Measurements from ENCODE around the gene C1orf159.
"Not testable (repeated sequence)": the region's sequence is repeated elsewhere in the genome, so short reads cannot be mapped to it uniquely, and the experiment has no call there.

C1orf159 gene

DNA sequence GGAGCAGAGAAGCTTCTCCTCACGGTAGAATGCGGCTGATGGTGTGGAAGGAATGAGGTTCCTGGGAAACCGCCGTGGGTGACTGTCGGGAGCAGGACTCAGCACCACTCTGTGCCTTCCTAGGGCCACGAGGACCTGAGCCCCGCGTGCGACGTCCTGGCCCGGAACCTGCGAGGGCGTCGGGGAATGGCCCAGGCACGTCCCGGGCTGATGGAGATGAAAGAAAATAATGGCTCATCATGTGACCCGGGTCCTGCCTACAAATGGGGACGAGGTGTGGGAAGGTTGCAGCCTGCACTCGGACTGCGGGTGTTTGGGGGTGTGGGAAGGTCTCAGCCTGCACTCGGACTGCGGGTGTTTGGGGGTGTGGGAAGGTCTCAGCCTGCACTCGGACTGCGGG is 32.7 kb upstream of the C1orf159 start:
- DNase-seq = no peak

DNA sequence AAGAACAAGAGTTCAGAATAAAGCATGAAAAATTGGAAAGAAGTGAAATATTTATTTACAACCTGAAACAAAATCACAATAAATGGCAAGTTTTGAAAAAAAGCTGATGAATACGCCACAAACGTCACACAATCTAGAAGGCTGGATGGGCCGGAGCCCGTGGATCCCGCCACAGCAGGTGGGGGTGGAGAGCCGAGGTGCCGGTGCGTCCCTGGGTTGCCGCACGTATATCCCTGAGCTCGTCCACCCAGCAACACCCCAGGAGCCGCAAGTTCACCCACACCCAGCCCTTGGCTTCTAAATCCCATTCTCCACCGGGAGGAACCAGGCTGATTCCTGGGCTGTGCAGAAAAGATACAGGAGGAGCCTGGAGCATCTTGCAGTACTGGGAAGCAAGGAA is 32.2 kb upstream of the C1orf159 start:
- DNase-seq = no peak

DNA sequence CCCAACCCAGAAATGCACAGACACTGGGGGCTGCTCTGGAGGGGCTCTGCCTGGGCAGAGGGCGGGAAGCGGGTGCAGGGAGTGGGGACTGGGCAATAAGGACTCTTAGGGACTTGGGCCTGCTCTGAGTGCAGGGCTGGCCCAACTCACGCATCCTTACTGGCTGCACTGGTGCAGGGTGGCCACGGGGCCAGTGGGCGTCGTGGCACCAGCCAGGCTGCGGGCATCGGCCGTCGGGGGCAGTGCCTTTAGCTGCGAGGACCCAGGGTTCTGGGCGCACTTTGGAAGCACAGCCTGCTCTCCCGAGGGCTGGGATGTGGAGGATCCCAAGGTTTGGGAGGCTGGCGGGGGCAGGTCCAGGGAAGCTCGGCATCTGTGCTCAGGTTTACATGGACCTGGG is 30.7 kb upstream of the C1orf159 start:
- DNase-seq = no peak

DNA sequence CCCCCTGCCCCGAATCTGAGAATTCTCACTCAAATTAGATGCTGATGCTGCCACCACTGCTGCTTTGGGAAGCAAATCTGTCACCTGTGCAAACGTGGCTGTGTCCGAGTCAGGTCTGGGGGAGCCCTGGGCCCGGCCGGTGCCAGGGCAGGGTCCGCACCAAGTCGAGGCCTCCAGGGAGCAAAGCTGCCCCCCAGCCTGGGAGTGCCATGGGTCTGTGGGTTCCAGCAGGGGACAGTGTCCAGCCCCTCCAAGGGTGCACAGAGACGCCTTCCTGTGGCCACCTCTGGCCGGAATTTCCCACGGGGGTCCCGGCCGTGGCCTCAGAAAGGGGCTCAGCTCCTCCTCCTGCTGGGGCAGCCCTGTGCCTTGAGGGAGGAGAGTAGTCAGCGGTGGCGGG is 30.1 kb upstream of the C1orf159 start:
- no peak for DNase-seq

DNA sequence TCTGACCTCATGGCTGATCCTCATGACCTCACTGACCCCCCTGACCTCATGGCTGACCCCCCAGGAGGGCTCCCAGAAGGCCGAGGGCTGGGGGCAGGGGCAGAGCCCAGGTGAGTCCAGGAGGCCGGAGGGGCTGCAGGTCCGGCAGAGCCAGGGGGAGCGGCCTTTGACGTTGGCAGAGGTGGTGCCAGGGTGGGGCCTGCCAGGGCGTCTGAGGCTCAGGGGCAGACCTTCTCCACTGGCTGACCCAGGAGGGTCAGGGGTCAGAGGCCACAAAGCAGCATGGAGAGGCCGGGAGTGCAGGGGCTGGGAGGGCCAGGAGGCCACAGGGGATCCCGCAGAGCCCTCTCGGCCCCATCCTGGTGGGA is 29.6 kb upstream of the C1orf159 start:
- DNase-seq = no peak

DNA sequence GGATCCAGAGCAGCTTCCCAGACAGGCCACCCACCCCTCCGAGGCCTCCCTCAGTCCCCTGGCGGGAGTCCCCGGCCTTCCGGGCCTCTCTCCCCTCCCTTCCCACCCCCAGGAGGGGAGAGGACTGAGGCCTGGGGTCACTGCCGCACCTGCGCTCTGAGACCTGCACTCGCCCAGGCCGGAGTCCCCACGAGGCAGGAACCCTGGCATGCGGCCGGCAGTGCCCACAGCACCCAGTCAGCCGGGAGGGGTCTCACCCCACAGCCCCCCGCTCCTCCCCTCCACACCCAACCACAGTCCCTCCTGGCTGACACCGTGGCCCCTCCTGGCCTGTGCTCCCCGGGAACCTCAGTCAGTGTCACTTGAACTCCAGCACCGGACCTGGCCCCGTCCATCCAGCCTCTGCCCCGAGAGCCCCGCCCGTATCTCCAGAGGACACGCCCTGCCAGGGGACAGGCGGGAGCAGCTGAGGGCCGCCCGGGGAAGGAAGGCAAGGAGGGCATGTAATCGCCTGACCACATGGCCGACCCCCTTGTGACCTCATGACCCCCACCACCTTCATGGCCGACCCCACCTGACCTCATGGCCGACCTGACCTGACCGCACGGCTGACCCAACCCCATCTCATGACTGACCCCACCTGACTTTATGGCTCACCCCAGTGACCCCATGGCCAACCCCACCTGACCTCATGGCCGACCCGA is 29.1 kb upstream of the C1orf159 start:
- DNase-seq = peak; percentile 76

DNA sequence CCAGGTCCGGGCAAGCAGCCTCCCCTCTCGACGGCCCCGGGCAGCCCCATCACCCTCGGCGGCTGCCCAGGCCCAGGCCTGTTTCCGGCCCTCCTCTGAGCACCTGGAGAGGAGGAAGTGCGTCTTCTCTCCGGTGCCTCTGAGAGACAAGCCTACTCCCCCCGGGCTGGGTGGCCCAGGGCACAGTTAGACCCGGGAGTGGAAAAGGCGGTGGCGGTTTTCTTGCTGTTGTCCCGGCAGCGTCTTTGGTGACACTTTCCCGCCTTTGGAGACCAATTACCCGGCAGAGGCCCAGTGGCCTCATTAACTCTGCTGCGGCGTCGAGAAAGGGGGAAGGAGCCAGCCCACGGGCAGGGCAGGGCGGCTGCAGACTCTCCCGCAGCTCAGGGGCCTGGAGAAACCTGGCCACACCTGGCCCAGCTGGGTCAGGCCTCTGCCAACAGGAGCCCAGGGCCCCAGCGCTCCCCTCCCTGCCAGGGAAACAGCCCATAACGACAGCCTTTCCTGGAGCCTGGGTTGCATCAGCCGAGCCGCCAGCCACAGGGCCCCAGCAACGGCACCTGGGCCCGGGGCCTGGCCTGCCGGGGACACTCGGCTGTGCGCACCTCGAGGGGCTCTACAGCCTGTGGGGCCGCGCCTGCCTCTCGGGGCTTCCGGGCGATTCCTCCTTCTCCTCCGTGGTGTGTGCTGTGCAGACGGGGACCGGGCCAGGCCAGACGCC is 28.4 kb upstream of the C1orf159 start:
- peak; percentile 99 for DNase-seq

DNA sequence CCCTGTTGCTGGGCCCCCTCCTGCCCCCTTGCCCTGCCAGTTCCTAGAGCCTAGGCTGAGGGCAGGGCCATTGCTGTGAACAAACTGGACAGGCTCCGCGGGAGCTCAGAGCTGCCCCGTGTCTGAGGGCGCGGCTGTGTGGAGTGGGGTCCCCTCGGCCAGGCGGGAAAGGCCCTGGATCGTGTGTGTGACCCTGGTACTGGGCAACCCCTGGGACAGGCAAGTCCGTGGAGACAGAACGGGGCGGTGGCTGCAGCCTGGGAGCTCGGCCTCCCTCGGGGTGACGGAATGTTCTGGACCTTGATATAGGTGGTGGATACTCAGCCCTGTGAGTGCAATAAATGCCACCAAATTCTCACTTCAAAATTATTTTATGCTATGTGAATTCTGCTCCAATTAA is 27.7 kb upstream of the C1orf159 start:
- DNase-seq = no peak

DNA sequence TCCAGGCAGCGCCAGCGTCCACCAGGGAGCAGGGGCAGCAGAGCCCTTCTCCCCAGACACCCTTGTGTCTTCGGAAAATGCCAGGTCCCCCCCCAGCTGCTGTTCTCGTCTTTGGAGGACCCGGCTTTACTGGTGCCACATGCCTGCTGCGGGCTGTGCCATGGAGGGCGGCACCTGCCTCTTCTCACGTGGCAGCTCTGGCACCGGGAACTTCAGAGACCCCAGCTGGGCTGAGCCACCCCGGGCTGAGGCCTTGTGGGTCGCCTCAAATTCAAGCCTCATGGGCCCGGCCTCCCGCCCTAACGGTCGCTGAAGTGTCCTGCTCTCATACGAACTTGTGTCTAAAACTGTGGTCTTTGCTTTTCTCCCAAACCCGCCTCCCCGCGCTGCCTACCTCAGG is 27.0 kb upstream of the C1orf159 start:
- no peak for DNase-seq

DNA sequence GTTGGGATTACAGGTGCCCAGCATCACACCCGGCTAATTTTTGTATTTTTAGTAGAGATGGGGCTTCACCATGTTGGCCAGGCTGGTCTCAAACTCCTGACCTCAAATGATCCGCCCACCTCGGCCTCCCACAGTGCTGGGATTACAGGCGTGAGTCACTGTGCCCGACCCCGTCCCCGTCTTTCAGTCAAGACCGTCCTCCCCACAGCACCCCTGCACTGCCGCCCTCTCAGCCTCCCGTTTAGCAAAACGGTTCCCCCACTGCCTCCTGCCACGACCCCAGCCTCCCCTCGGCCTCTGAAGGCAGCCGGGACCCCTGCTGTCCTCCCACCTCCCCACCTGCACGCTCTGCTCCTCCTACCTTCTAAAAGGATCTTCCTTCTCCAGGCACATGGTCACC is 26.5 kb upstream of the C1orf159 start:
- not testable (repeated sequence) for DNase-seq

DNA sequence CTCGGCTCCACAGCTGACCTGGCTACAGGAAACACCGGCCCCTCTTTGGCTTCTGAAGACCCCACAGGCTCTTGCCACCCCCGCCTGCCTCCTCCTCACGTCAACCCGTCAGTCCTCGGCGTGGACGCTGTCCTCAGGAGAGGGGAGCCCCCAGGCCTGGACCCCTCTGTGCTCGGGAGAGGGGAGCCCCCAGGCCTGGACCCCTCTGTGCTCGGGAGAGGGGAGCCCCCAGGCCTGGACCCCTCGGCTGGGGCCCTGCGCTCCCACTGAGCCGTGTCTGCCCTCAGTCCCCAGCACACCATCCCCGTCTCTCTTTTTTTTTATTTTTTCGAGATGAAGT is 26.0 kb upstream of the C1orf159 start:
- DNase-seq = no peak

DNA sequence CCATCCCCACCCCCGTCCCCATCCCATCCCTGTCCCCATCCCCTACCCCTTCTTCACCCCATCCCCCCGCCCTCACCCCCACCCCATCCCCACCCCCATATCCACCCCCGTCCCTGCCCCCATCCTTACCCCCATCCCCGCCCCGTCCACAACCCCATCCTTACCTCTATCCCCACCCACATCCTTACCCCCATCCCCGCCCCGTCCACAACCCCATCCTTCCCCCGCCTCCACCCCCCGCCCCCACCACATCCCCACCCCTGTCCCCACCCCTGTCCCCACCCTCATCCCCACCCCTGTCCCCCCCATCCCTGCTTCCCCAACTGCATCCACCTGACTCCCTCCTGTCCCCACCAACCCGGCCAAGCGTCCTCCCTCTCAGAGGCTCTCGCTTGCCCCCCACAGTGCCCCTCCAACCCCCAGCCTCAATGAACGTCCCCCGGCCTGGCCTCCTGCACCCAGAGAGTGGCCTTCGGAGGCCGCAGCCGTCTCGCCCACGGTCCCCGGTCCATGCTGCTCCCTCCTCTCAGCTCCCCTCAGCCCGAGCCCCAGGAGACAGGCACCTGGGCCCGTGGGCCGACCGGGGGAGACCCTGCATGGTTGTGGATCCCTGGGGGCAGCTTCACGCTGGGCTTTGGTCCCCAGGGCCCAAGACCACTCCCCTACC is 25.5 kb upstream of the C1orf159 start:
- DNase-seq = no peak

DNA sequence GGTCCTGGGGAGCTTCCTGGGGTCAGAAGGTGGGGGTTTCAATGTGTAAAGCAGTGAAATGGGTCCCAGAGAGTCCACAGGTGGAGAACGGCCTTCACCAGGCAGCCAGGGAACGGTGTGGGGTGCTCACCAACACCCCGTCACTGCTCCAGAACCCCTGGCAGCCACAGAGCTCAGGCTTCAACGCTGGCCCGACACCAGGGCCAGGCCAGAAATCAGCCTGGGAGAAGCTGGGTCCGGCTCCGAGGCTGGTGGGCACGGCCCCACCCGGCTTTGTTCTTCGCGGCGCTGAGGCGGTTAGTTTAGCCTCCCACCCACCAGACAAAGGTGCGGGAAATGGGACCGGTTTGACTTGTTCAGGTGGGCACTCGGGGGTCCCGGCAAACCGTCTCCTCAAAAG is 24.8 kb upstream of the C1orf159 start:
- DNase-seq = no peak

DNA sequence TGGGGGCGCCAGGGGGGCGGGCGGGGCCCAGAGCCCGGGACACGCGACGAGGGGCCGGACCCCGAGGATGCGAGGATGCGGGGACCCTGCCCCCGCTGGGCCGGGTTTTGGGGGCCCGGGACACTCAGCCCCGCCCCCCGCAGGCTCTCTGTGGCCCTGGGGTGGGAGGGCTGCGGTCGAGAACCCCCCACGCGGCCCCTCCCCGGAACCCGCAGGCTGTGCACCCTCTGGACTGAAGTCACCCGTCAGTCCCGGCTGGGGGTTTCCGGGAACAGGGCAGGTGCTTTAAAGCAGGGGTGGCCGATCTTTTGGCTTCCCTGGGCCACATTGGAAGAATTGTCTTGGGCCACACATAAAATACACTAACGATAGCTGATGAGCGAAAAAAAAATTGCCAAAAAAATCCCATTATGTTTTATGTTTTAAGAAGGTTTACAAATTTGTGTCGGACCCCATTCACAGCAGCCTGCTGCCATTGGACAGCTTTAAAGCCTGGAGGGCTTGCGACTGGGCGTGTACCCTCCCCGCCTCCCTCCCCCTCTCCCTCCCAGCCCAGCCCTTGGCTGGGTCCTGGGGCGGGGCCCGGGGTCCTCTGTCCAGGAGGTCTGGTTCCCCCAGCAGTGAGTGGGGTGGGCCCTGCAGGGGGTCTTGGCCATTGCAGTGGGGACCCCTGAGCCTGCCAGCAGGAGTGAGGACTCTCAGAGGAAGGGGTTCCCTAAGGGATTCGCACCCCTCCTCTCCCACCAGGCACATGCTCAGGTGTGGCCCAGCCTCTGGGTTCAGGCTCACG is 21.6 kb upstream of the C1orf159 start:
- DNase-seq = peak; percentile 93

DNA sequence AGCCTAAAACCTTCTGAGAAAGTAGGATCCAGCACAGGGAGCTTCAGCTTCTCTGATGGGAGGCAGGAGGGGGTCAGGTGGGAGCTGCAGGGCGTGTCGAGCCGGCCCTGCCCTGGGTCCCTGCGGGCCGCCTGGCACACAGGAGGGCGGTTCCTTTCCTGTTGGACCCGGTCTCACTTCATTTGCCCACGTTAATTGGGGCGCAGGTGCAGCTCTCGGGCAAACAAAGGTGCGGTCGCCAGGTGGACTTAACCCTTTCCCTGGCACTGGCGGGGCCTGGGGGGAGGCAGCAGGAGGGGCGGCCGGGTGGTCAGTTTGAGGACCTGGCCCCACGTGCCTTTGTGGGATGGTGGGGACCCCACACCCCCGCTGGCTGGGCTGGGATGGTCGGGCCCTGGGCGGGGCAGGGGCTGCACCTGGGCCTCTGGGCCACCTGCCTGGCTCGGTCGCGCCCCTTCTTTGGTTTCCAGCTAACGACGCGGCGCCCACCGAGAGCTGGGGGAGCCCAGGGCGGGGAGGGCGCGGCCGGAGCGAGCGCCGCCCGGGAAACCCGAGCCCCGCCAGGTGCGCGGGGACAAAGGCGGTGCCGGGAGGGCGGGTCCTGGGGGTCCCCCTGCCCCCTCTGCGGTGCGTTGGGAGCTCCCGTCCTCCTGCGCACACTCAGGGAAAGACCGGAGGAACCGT is 20.8 kb upstream of the C1orf159 start:
- peak; percentile 99 for DNase-seq

DNA sequence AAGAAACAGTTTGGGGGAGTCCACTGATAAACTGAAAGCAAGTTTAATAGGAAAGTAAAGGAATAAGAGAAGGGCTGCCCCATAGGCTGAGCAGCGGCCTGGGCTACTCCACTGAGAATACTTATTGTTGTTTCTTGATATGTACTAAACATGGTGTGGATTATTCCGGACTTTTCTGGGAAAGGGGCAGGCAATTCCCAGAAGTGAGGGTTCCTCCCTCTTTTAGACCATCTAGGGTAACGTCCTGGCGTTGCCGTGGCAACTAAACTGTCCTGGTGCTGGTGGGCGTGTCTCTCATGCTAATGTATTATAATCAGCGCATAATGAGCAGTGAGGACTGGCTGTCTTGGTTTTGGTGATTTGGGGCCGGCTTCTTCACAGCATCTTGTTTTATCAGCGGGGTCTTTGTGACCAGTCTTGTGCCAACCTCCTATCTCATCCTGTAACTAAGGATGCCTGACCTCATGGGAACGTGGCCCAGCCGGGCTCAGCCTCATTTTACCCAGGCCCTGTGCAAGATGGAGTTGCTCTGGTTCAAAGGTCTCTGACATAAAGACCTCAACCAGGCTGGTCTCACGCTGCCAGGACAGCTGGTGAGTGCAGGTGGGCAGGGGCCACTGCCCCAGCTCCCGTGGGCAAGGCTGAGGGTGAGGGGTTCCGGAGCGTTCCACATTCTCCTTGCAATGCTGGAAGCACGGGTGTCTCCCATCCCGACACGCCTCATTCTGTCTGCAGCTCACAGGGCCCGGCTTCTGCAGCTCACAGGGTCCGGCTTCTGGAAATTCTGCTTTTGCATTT is 19.6 kb upstream of the C1orf159 start:
- DNase-seq = peak; percentile 31

DNA sequence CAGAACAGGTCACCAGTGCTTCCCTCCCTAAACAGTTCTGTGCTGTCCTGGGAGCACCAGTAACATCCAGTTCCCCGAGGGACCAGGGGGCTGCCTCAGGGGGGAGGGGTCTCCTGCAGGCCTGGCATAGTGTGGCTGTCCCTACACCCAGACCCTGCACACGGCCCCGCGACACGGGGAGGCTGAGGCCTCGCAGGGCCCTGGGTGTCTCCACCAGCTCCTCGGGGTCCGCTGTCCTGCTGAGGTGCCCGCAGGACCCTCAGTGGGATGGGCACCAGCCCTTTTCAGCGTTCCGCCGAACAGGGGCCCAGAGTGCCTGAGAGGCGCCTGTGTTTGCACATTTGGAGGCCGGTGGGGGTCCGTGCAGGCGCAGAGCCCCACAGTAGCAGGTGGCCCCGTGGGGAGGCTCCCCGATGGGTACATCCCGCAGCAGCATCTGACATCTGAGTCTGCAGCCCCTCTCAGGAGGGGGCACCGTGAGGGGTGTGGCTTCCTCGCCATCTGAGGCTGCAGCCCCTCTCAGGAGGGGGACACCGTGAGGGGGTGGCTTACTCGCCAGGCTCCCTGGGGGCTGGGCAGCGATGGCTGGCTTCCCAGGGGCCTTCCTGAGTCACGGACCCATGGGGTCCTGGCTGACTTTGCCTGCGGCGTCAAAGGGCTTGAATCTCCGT is 18.5 kb upstream of the C1orf159 start:
- DNase-seq = no peak

DNA sequence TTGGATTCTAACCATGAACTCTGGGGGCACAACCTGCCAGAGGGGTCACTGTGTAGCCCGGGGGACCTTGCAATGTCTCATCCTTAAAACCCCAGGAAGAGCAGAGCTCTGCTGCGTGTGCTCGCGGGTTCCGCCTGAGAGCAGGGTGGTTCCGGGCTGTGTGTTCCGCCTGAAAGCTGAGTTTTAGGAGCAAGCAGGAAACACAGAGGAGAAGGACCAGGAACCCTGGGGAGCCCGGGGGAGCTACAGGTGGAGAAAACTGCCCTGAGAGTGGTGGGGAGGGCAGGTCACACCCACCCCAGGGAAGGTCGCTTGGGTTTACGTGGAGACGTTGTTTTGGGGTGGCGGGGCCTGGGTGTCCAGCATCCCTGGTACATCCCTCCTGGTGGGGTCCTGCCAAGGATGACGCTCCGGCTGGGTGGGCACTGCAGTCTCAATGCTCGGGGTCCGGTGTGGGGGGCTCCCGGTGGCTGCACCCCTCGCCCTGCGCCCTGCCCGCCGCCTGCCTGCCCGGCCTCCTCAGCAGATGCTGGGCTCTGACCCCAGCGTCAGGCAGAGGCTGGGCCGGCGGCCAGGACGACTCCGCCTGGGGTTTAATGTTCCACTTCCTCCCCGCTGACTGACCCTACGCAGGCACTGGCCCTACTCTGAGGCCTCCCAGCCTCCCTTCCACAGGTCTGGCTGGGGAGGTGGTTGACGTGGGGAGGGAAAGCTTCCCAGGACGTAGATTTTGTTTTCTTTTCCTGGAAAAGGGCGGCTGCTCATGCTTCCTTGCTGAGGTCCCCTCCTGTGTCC is 17.3 kb upstream of the C1orf159 start:
- DNase-seq = no peak

DNA sequence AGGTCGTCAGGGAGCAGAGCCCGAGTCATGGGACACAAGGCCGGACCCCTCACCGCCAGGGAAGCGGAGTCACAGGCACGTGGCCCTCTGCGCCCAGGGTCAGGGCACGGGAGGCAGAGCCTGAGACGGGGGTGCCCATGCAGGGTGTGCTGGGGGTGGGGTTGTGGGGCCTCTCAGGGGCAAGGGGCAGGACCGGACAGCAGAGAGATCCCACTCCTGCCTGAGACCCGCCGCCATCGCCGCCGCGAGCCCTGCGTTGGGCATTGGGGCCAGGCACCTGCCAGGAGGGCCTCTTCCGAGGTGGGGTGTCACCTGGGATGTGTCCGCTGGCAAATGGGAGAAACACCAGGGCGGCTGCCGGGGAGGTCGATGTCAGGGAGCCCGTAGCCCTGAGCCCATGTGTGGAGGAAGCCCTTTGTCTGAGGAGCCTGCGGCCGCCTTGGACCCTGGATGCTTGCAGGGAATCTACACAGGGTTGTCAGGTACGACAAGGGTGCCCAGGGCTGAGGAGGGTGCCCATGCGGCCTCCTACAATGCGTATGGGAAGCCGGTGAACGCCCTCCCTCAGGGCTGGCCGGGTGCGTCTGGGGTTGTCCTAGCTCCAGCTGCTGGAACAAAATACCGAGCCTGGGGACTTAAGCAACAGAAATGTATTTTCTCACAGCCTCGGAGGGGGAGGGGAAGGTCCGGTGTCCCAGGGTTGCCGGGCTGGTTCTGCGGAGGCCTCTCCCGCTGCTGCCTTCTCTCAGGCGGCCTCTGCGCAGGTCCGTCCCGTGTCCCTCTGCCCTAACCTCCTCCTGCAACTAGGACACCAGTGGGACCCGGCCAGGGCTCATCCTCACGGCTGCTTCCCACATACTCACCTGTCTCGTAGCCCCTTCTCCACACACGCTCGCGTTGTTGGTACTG is 16.4 kb upstream of the C1orf159 start:
- peak; percentile 58 for DNase-seq

All from NCI-H510A treated with DMSO at 0.1 percent for 48 hours (cell line).